GM19193 (cell line): Measurements from ENCODE around the gene NKX6-2.

Source experiments
- POLR2A ChIP-seq: IDR thresholded peaks from 4 replicates; pipeline ENCODE4 v1.6.1; 2011; ENCODE audit not compliant: insufficient read depth, insufficient read length; ENCODE audit errors: extremely low read depth

The NKX6-2 gene

DNA sequence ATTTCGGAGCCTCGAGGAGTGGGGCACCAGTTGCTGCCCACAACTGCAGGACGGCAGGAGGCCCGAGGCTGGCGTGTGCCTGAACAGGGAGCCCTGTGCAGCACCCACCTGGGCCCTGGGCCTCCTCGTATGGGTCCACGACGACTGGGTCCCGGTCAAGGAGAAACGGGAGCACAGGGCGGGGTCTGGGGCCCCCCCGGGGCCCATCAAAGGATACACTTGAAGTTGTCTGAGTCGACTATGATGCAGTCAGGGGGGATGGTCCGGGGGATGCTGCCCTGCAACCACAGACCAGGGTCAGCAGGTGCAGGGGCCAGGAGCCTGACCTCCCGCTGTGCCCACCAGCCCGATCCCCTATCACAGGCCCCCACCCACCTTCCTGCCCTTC is 28.5 kb upstream of the NKX6-2 start:
- no peak for TF ChIP-seq POLR2A

- TF ChIP-seq POLR2A, result no peak
Measured at GRCh38 chr10:132813560-132814468, 27.9 kb upstream of the NKX6-2 start.

DNA sequence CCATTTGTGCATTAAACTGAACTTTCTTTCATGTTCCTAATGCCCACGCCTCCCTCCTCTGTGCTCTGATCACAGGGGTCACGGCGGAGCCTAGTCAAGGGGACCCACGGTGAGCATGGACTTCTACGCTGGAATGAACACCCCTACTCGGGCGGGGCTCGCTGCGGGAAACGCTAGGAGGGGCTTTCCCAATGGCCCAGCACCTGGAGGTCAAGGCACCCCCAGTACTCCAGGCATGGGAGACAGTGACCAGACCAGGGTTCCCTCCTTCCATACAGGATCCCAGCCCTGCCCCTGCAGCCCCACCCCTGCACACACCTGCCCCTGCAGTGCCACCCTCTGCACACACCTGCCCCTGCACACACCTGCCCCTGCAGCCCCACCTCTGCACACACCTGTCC is 27.1 kb upstream of the NKX6-2 start:
- TF ChIP-seq POLR2A, result no peak

DNA sequence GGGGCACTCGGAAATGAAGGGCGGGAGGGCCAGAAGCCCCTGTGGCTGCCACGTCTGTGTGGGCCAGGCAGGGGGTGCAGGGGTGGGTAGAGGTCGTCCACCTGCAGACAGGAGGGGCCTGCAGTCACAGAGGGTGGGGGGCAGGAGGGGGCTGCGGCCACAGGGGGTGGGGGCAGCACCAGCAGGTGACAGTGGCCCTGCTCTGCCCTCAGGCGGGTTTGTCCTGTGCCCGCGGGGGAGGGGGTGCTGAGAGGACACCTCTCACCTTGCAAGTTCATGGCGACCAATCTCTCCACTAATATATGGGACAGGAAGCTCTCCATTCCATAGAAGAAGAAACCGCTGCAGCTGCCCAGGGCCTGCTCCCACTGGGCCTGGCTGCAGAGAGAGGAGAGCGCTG is 26.6 kb upstream of the NKX6-2 start:
- no peak for TF ChIP-seq POLR2A

DNA sequence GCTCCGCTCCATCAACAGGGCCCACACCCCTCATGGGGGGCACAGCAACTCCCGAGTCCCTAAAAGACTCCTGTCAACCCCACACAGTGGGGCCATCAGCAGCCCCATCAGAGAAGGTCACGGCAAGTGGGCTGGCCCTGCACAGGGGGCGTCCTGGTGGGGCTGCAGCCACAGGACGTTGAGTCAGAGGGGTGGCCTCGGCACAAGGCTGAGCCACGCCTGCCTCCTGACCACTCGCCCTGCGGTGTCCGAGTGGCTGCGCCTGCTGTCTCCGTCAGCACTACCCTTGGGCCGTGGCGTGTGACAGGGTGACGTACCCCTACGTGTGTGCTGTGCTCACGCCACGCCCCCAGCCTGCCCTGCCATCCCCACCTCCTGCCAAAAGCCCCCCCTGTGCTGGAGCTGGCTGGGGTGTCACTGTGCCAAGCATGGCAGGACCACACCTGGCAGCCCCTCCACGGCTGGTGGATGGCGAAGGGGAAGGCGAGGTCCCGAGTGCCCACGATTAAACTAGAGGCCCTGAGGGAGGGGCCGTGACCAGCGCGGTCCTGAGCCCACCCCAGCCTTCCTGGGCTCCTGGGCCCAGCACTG is 26.0 kb upstream of the NKX6-2 start:
- no peak for TF ChIP-seq POLR2A

GRCh38 chr10:132810807-132811700 is 25.1 kb upstream of the NKX6-2 start:
- TF ChIP-seq POLR2A, result no peak

- no peak for TF ChIP-seq POLR2A
Measured at GRCh38 chr10:132810141-132810806, 24.3 kb upstream of the NKX6-2 start.

DNA sequence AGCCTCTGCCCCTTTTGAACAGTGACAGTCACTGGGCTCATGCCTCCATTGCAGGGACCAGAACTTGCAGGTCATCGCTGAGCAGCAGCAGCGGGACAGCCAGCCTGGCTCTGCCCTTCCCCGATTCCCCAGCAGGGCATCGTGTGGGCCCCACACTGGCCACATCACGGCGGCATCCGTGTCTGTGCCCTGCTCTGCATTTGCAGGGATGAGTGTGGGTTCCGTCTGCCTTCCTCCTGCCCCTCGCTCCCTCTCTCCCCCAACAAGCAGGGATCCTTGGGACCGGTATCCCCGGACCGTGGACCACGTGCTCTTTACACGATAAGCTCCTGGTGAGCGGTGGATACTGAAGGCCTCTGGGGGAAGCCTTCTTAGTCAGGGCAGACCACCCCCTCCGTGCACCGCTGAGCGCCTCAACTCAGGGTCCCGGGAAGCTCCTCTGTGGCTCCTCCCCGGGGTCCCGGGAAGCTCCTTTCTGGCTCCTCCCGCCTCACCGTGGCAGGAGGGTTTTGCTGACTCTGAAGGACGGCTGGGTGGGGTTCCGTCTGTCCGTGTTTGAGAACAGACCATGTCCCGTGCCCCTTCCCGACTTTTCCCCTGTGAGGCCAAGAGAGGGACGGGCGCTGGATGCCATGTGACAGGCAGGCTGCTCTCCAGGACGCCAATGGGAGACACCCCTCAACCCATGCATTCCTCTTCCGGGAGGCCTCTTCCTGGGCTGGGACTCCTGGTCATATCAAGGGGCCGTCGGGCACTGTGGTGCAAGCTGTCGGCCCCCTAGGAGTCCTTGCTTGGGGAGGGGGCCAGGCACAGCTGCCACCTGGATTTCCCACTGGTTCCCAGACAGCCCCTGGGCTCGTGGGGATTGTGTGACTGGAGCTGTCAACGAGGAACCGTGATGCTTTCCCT is 23.5 kb upstream of the NKX6-2 start:
- TF ChIP-seq POLR2A, result no peak

DNA sequence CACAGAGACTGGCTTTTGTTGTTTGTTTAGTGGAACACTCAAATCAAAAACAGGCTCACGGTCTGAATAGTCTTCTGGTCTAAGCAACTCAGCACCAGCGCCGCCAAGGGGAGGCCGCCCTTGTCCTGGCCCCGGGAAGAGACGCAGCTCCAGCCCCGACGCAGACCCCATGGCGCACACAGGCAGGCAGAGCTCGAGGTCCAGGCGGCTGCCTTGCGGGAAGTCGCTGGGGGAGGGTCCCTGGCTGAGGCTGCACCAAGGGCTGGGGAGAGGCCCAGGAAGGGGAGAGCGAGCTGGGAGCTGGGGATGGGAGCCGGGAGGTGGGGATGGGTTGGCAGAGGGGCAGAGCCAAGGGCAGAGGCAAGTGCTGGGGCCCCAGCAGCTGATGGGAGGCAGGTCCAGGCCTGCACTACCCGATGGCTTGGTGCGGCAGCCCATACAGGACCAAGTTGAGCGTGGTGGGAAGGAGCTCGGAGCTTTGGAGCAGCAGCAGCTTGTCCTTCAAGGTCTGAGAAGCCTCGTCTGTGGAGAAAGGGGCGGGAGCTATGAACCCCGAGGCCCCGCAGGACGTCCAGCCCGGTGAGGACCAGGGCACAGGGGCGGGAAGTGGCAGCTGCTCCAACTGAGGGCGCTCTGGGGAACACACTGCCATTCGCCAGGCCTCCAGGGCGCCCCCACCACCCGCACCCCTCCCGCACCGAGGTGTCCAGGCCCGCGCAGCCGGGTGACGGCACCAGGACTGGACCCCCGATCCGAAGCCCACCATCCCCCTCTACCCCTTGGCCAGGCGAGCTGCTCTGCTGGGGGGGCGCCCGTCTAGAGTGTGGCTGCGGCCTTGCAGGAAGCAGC is 22.7 kb upstream of the NKX6-2 start:
- TF ChIP-seq POLR2A, result no peak

DNA sequence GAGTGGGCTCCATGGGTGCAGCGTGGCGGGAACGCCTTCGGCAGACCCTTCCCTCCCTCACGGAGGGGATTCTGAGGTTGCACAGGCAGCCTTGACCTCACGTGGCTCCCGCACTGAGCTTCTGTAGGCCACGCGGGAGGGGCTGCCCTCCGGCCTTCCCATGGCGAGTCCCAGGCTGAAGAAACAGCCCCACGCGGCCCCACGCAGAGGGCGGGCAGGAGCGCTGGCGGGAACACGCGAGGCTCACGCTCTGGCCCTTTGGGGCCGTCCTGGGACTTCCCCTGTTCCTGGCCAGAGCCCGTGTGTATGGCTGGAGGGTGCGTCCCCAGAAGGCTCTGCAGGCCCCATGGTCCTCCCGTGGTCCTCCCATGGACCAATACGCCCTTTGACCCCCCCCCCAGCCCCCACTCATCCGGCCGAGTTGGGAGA is 21.7 kb upstream of the NKX6-2 start:
- no peak for TF ChIP-seq POLR2A

DNA sequence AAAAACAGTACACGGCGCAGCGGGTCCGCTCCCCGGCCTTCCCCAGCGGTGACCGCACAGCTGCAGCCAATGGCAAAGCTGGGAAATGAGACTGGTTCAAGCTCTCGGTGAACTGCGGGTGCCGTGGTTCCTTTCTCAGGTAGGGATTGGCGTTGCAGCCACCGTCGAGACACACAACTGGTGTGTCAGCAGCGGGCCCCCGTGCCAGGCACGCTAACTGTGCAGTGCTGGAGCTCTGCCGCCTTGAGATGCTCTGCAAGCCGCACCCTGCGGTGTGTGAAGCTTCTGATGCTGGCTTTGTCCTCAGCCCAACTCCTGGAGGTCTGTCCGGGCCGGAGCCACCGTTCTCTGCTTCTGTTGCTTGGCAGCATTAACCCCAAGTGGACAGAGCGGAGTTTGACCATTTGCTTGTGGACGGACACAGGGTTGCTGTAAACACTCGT is 20.6 kb upstream of the NKX6-2 start:
- no peak for TF ChIP-seq POLR2A

DNA sequence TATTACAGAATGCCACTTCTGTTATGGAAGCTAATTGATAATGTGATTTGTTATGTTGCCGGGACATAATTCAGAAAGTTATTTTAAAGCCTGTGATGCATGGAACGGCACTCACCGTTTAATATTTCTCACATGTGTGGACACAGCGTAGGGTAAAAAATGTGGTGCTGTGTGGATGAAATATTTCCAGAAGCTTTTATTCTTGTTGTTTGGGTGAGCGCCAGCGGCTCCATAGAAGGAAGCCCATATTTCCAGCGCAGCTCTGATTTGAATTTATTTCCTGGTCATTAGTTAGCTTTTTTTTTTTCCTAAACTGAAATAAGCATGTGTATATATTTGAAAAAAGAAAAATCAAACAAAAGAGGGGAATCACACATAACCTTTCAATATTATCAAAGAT is 20.2 kb upstream of the NKX6-2 start:
- no peak for TF ChIP-seq POLR2A

DNA sequence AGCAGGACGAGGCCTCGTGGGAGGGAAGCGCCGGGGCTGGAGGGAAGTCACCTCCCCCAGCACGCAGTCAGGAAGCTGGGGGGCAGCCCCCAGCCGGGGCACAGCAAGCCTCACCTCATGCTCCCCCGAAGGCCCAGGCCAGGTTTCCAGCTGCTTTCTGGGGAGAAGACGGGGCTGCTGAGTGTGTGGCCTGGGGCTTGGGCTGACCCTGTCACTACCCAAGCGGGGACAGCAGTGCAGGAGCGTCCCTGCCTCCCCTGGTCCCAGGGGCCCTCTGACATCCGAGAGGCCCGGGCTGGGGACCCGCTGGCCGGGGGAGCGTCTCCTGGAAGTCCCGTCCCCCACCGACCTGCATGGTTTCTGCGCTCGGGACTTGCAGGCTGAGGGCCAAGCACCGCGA is 19.7 kb upstream of the NKX6-2 start:
- no peak for TF ChIP-seq POLR2A
